ENCODE data around the gene FTSJ1.

DNA sequence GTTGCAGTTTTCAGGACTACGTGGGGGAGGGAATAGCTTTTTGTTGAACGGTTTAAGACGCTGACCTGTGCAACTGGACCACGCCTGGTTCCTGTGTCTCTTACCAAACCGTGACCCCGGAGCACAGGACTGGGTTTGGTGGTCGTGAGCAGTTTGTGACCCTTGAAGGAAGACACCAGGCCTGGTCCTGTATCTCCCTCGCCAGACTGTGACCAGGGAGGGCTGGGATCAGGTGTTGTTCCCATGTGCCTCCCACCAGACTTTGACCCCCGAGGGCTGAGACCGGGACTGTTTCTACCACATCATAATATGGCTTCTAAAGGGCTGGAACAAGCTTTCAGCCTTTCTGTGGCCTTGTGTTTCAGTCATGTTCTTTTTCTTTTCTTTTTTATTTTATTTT lies 46.3 kb downstream of the FTSJ1 start:
- TF ChIP-seq EZH2 (IDR thresholded peaks at IDR 0.05) (no peak), EZH2phosphoT487 (IDR thresholded peaks at IDR 0.05) (no peak)
- TF ChIP-seq, protein P1, sequence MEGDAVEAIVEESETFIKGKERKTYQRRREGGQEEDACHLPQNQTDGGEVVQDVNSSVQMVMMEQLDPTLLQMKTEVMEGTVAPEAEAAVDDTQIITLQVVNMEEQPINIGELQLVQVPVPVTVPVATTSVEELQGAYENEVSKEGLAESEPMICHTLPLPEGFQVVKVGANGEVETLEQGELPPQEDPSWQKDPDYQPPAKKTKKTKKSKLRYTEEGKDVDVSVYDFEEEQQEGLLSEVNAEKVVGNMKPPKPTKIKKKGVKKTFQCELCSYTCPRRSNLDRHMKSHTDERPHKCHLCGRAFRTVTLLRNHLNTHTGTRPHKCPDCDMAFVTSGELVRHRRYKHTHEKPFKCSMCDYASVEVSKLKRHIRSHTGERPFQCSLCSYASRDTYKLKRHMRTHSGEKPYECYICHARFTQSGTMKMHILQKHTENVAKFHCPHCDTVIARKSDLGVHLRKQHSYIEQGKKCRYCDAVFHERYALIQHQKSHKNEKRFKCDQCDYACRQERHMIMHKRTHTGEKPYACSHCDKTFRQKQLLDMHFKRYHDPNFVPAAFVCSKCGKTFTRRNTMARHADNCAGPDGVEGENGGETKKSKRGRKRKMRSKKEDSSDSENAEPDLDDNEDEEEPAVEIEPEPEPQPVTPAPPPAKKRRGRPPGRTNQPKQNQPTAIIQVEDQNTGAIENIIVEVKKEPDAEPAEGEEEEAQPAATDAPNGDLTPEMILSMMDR (IDR thresholded peaks at IDR 0.05) = no peak

All from neural progenitor cell (in vitro differentiated cells).